HG03469 (cell line): Measurements from ENCODE around the gene CCDC87.
"Not testable (repeated sequence)": the region's sequence is repeated elsewhere in the genome, so short reads cannot be mapped to it uniquely, and the experiment has no call there.

ENCODE experiments used
- ATAC-seq: cut with Tn5 transposase; IDR thresholded peaks from one replicate; pipeline ENCODE4 v1.9.1; 2021; ENCODE audit warnings: mild to moderate bottlenecking, moderate library complexity, moderate number of reproducible peaks; ENCODE audit not compliant: unreplicated experiment

CCDC87 gene

DNA sequence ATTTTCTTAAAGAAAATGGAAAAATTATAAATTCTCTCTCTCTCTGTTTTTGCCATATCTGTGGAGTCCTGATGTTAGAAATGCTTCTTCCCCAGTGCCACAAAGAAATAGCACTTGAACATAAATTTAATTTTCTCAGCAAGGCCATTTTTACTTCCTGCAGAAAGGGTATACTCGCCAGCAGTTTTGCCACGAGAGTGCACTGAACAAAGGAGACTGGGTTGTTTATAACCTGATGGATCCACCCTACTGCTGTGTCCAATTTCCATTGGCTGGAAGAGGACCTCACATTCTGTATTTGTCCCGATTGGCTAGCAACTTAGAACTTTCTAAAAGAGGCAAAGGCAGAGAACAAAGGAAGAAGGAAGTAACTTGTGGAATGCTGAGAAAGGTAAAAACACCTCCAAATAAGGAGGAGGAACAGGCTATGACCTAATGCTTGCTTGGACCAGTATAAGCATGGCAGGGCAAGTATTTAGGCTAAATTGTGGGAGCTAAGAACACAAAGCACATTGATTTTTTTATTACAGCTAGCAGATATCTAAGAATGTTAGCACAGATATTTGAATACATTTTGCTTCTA is 10.2 kb downstream of the CCDC87 start:
- ATAC-seq: not testable (repeated sequence)

GRCh38 chr11:66581261-66581660 is 11.6 kb downstream of the CCDC87 start:
- ATAC-seq: no peak

DNA sequence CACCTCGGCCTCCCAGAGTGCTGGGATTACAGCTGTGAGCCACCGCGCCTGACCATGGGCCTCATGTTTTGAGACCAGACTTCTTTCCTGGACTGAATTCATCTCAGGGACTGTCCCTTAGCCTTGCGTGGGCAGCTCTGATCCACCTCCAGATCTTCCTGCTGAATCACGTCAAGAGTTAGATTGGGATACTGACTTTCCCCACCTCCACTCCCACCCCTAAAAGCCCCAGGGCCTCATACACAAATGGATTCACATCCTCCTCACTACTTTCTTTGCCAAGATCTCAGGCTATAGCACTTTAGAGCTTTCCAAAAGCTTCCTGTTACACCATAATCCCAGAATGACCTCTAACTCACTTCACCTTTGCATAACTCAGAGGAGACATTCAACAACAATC is 12.1 kb downstream of the CCDC87 start:
- ATAC-seq: no peak

DNA sequence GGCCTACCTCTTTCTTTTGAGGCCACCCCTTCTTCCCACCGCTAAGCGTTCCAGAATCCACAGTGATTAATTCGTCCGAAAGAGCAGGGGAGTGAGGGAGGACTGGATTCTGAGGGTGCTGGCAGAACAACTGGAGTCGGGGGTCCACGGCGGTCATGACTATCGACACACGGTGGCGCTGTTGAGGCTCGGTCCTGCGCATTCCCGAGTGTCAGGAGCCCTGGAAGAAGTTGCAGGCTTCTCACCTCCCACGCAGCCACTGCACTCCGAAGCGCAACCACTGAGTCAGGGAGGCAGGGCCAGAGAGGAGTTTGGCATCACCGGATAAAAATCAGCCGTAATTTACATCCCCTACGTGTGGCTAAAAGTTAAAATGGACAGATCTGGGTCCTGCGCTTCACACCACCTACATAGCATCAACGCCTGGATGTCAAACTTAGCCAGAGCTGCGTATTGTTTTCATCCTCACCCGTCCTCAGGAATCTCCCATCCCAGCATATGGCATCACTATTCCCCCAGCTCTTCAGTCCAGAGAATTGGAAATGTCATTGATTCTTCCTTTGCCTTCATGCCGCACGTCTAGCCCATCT is 13.8 kb downstream of the CCDC87 start:
- no peak for ATAC-seq

- no peak for ATAC-seq
Observed at GRCh38 chr11:66570850-66571180, 22.0 kb downstream of the CCDC87 start.

DNA sequence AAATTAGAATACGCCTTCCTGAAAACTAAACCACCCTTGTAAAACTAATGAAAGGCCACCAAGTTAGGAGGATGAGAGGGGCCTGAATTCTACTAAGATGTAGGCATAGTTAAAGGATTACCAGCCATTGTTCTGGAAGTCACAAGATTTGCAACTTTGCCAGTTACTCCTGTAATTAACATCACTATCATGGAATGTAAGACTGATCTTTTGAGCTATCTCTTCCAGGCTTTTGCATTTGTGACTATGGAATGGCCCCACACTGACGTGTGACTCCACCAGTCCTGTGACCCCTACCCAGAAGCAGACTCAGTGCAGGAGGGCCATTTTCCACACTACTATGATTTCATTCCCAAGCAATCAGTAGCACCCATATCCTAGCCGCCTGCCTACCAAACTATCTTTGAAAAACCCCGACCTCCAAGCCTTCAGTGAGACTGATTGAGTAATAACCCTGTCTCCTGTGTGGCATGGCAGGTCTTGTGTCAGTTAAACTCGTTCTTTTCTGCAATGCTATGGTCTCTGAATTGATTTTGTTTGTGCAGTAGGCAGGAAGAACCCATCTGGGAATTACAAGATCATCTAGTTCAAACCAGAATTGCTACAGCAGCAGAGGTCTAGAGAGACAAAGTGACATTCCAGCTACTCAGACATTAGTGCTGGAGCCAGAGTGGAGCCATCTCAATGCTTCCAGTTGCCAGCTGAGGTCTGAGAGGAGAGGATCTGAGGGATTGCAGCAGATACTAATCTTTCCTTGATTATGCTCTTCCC is 22.6 kb downstream of the CCDC87 start:
- no peak for ATAC-seq

- ATAC-seq: no peak
Observed at GRCh38 chr11:66569076-66569475, 23.8 kb downstream of the CCDC87 start.

- ATAC-seq: no peak
Observed at GRCh38 chr11:66568124-66568916, 24.5 kb downstream of the CCDC87 start, which contains the start of gene CTSF. TSS of gene CTSF (minus strand) at chr11:66568606. CDS start at chr11:66568486, 120 bp downstream.

GRCh38 chr11:66567787-66568123 is 25.1 kb downstream of the CCDC87 start:
- ATAC-seq: no peak

GRCh38 chr11:66566221-66566620 is 26.6 kb downstream of the CCDC87 start:
- no peak for ATAC-seq

GRCh38 chr11:66564984-66565383 is 27.9 kb downstream of the CCDC87 start:
- ATAC-seq: no peak

GRCh38 chr11:66564538-66564937 is 28.3 kb downstream of the CCDC87 start:
- no peak for ATAC-seq

GRCh38 chr11:66563832-66564231 is 29.0 kb downstream of the CCDC87 start:
- ATAC-seq: no peak

DNA sequence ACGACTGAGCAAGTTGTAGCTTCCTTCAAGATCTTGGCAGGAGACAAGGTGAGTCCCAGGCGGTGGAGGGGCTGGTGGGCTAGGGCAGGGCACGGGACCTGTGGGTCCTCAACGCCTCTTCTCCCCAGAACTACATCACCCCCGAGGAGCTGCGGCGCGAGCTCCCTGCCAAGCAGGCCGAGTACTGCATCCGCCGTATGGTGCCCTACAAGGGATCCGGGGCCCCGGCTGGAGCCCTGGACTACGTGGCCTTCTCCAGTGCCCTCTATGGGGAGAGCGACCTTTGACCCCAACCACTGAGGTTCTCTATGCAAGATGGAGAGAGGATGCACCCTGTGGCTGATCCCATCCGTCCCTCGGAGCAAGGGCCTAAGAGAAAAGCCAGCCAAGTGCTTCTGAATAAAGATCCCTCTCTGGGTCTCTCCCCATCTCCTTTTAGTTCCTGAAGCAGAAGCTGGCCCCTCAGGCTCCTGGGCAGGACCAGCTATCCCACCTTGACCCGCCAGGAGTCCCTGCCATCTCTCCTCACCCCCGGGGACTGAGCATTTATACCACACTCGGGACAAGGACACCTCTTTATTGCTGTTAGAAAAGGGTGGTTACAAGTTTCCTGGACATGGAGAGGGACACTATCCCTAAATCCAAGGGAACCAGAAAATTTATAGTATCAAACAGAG is 29.8 kb downstream of the CCDC87 start:
- ATAC-seq: no peak

DNA sequence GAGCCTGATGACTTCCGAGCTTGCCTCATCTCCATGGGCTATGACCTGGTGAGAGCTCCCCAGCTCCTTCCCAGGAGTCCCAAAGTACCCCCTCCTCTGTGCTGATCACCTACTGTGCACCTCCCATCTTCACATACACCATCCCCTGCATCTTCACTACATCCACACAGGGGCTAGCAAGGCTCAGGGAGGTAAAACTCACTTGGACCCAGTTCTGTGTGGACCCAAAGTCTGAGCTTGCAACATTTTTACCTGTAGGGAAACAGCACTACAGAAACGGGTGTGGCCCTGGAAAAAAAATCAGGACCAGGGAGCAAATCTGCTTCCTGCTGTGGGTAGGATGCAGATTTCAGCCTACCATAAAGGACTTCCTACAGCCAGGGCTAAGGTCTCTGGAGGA is 30.6 kb downstream of the CCDC87 start:
- no peak for ATAC-seq

GRCh38 chr11:66561975-66562248 is 31.0 kb downstream of the CCDC87 start:
- ATAC-seq: no peak

- no peak for ATAC-seq
Observed at GRCh38 chr11:66561178-66561974, 31.5 kb downstream of the CCDC87 start.

DNA sequence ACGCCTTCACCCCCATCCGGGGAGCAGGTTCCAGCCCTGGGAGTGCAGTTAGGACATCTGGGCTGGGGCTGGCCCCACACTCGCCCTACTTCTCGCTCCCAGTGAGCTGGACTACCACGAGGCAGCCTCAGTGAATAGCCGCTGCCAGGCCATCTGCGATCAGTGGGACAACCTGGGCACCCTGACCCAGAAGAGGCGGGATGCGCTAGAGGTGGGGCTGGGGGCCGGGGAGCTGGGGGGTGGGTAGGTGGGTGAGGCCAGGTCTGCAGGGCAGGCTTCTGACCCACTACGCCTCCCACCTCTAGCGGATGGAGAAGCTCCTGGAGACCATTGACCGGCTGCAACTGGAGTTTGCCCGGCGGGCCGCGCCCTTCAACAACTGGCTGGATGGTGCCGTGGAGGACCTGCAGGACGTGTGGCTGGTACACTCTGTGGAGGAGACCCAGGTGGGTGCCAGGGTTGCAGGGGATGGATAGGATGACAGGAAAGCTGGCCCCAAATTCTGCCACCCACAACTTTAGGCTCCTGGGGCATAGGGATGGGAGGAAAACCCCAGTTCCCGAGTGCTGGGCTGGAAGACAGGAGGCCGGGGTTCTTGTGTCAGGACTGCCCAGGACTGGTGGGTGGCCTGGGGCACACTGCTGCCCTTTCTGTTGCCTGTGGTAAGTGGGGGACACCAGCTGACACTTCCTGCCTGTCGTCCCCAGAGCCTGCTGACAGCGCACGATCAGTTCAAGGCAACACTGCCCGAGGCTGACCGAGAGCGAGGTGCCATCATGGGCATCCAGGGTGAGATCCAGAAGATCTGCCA is 32.8 kb downstream of the CCDC87 start:
- ATAC-seq: no peak

GRCh38 chr11:66559142-66559865 is 33.6 kb downstream of the CCDC87 start:
- no peak for ATAC-seq
